Heart right ventricle (tissue), 16 donors: Measurements from ENCODE around the gene FRMD8. TPM values are rescaled to one million over a fixed set of nuclear protein-coding genes. Genes with fewer than 3 reads are reported as not detected.
"Not testable (repeated sequence)": the region's sequence is repeated elsewhere in the genome, so short reads cannot be mapped to it uniquely, and the experiment has no call there.

ENCODE experiments used
- ATAC-seq, 8 donors: fragments of 200-7000 bp; cut with Tn5 transposase; one replicate each; pipeline ENCODE4 v1.9.1; 2020; ENCODE audit warnings: mild to moderate bottlenecking in 8 of 8, moderate library complexity in 8 of 8, moderate number of reproducible peaks in 1 of 8
- DNase-seq, 2 donors: peaks; one replicate each; pipeline ENCODE4 v3.0.0-alpha.2; 2020
- H3K27ac ChIP-seq, 10 donors: fragments of 200-600 bp; sonication (generic) in 2 of 10; one replicate each; pipeline versions ENCODE4 v1.5.0 to v1.8.0; 2020 to 2022; ENCODE audit warnings: mild to moderate bottlenecking in 3 of 10
- H3K27me3 ChIP-seq, 7 donors: fragments of 200-600 bp; one replicate each; pipeline ENCODE4 v1.8.0; 2021 to 2022; ENCODE audit warnings: mild to moderate bottlenecking in 2 of 7
- H3K36me3 ChIP-seq, 9 donors: fragments of 200-600 bp; sonication (generic) in 1 of 9; one replicate each; pipeline versions ENCODE4 v1.5.0 to v1.8.0; 2020 to 2022; ENCODE audit warnings: mild to moderate bottlenecking in 2 of 9
- H3K4me1 ChIP-seq, 9 donors: fragments of 200-600 bp; sonication (generic) in 1 of 9; one replicate each; pipeline versions ENCODE4 v1.5.0 to v1.8.0; 2020 to 2022; ENCODE audit warnings: mild to moderate bottlenecking in 4 of 9
- H3K4me3 ChIP-seq, 10 donors: fragments of 200-600 bp; sonication (generic) in 2 of 10; one replicate each; pipeline versions ENCODE4 v1.5.0 to v1.8.0; 2020 to 2022; ENCODE audit warnings: mild to moderate bottlenecking in 7 of 10, moderate library complexity in 2 of 10
- H3K9me3 ChIP-seq, 11 donors: fragments of 200-600 bp in 10 of 11; sonication (generic) in 2 of 11; one replicate each; pipeline versions ENCODE4 v1.5.0 to v1.8.0; 2013 to 2022; ENCODE audit warnings: mild to moderate bottlenecking in 2 of 11, control low read depth in 1 of 11, moderate library complexity in 1 of 11
- WGBS, 2 donors: extraction: QIAGEN DNeasy Blood & Tissue Kit; methylation state at CpG; one replicate each; pipeline ENCODE4 v1.1.7; 2013; ENCODE audit warnings: inconsistent platforms in 1 of 2; 5-methylcytosine and 5-hydroxymethylcytosine counted together
- intact Hi-C, 10 donors: fragments of 100-400 bp; cut with DNase I; formaldehyde crosslinking; loops; one replicate each; pipeline versions ENCODE4 v1.11.1 to v1.14.2; 2022
- polyA plus RNA-seq, 2 donors: library from polyadenylated mRNA; stranded (reverse); fragments of 200-250 nt; gene quantifications; one replicate each; pipeline ENCODE4 v1.2.3, GENCODE V29; 2013
- total RNA-seq, 10 donors: library from RNA; stranded (reverse); fragmentation: NEBNext Ultra II Directional in 3 of 10; extraction: Animal tissue kit (Norgen Biotek cat#: 25700) in 3 of 10; gene quantifications; one replicate each; pipeline versions ENCODE4 v1.2.1 to v1.2.4, GENCODE V29; 2021 to 2023
- TF ChIP-seq, protein P1 (sequence below), 9 donors: fragments of 200-600 bp; sonication (generic) in 2 of 9; IDR thresholded peaks; one replicate each; pipeline versions ENCODE4 v1.5.0 to v1.8.0; 2021 to 2022; ENCODE audit warnings: antibody characterized with exemption in 9 of 9, mild to moderate bottlenecking in 5 of 9, moderate library complexity in 1 of 9
- donor health status: Arrhythmogenic right ventricular cardiomyopathy.
- donor health status: ischemic (EF 13 %, LVEDD 7.1; RV severe dilation, severe dysfunction).
- donor health status: healthy with polysubstance abuse.
- donor health status: DM: no; HTN: yes; CAD: no.
- donor health status: DM: no; HTN: no; CAD: no.
- donor health status: ischemic (EF 25% LVEDD 6.9; RV normal size, moderate dysfunction).
- donor health status: ischemic (EF 25% LVEDD 5.7; RV mildly dilated, moderate dysfunction).
- donor health status: healthy.
- donor health status: DM: yes; HTN: yes; CAD: no.
- donor health status: Ischemic cardiomyopathy.
- donor health status: ischemic (EF 35%, LVEDD 5.7; RV mildly dilated, moderate dysfunction).
- donor health status: nonischemic (EF 11% LVEDD 7.7; RV severe dilation, severe dysfunction).
- donor health status: DM: yes; HTN: yes; CAD: no.
- donor health status: PGD.
- donor health status: ischemic (EF 29% LVEDD 5.4; RV normal size, mild dysfunction).
- donor health status: nonischemic (EF 23%, LVEDD 6.1; RV moderate dilation, normal function).

The FRMD8 gene
- total and polyA plus RNA-seq, 12 donors, result 6.0 to 16.9 (median 12.1) TPM

DNA sequence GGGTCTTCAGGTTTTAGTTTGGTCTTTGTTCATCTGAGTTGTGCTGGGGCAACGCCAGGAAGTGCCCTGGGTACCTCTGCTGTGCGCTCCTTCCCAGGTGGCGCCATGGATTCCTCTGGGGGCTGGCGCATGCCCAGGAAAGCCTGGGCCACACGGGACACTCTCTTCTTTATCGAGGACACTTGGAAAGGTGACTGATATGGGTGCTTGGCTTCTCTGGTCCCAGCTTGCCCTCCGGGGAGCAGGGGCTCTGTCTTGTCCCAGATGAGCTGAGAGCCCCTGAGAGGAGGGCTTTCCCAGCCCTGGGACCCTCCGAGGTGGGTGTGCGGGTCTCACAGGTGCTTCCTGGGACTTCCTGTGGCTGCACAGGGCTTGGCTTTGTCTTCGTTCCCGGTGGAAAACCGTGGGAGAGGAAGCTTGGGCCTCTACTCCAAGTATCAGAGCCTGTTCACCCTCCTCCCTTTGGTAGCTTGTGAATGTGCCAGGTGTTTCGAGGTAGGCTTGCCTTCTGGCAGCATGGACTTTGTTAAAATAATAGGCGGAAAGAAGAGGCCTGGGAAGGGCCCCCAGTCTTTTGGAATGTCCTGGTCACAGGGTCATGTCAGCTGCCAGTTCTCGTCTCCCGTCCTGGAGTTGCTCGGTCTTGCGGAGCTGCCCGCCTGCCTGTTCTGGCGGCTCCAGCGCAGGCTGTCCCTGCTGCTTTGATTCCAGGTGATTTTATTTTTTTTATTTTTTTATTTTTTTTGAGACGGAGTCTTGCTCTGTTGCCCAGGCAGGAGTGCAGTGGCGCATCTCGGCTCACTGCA lies 26.0 kb downstream of the FRMD8 start:
- TF ChIP-seq, protein P1, sequence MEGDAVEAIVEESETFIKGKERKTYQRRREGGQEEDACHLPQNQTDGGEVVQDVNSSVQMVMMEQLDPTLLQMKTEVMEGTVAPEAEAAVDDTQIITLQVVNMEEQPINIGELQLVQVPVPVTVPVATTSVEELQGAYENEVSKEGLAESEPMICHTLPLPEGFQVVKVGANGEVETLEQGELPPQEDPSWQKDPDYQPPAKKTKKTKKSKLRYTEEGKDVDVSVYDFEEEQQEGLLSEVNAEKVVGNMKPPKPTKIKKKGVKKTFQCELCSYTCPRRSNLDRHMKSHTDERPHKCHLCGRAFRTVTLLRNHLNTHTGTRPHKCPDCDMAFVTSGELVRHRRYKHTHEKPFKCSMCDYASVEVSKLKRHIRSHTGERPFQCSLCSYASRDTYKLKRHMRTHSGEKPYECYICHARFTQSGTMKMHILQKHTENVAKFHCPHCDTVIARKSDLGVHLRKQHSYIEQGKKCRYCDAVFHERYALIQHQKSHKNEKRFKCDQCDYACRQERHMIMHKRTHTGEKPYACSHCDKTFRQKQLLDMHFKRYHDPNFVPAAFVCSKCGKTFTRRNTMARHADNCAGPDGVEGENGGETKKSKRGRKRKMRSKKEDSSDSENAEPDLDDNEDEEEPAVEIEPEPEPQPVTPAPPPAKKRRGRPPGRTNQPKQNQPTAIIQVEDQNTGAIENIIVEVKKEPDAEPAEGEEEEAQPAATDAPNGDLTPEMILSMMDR (IDR thresholded peaks at IDR 0.05), result no peak
- Histone ChIP-seq H3K4me3 (no peak overlapping the region), H3K4me1 (peaks cover 15 to 46% (median 37%) of the 10 kb centered on the region in 9 donors), H3K27me3 (no peaks in the 10 kb centered on the region), H3K9me3 (no peaks in the 10 kb centered on the region), H3K27ac (peak overlapping the region in 9 of 10 donors; percentile 43 to 77 (median 64)), H3K36me3 (peaks cover 0 to 67% (median 23%) of the 10 kb centered on the region in 9 donors)
- DNase-seq, result peak in 1 of 2 donors; percentile 24
- intact Hi-C loops, result loop anchor here in 2 of 10 donors (5.0 to 10.0 kb wide), 3 partner anchors 35 to 62 kb away; no protein-coding TSS in a partner anchor
- 55% methylated on average over 24 of the region's 24 CpGs for WGBS, 2 donors
- ATAC-seq, result no peak

DNA sequence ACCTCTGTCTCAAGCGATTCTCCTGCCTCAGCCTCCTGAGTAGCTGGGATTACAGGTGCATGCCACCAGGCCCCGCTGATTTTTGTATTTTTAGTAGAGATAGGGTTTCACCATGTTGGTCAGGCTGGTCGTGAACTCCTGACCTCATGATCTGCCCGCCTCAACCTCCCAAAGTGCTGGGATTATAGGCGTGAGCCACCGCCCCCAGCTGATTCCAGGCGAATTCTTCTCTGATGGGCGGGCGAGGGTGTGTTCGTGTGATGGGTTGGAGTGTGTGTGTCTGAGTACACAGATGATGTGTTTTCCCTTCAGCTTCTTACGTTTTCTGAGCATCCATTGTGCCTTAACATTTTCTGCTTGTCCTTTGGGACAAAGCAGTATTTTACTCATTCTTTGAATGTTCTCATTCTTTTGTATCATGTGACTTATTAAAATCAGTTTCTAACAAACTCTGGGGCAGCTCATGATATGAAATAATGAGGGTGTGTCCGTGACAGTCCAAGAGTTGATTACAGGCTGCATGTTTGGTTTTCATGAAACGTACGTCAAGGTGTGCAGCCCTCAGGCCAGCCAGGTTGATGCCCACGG lies 26.7 kb downstream of the FRMD8 start:
- WGBS, 2 donors, result 88% methylated on average over 15 of the region's 15 CpGs
- DNase-seq, result not testable (repeated sequence)
- intact Hi-C loops, result loop anchor here in 2 of 10 donors (5.0 to 10.0 kb wide), 3 partner anchors 36 to 62 kb away; no protein-coding TSS in a partner anchor

DNA sequence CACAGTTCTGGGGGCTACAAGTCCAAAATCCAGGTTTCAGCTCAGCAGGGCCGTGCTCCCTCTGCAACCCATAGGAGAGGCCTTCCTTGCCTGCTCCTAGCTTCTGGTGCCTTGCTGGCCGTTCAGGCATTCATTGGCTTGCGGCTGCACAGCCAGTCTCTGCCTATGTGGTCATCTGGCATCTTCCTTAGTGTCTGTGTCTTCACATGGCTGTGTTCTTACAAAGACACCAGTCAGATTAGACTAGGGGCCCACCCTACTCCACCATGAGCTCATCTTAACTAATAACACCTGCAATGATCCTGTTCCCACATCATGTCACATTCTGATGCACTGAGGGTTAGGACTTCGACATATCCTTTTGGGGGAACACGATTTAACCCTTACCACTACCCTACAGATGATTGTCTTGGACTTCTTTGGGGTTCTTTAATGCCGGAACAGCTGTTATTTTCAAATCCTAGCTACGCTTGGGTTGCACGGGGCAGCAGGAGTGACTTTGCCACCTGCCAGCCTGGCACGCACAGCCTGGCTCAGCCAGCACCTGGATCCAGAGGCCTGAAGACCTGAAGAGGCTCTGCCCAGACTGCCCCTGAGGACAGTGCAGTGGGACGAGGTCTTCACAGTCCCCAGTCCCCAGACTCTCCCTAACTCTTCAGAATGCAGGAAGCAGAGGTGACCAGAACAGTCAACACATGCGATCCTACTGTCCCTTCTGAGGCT lies 28.5 kb downstream of the FRMD8 start:
- Histone ChIP-seq H3K36me3 (peaks cover 0 to 42% (median 7%) of the 10 kb centered on the region in 9 donors), H3K4me1 (peaks cover 26 to 66% (median 57%) of the 10 kb centered on the region in 9 donors), H3K9me3 (no peaks in the 10 kb centered on the region), H3K4me3 (no peak overlapping the region), H3K27me3 (no peaks in the 10 kb centered on the region), H3K27ac (no peak overlapping the region)
- ATAC-seq (no peak), DNase-seq (no peak)
- WGBS, 2 donors, result 84 to 87% methylated on average over 11 of the region's 11 CpGs
- intact Hi-C loops, result loop anchor here in 9 of 10 donors (1.0 to 10.0 kb wide), 9 partner anchors 33 to 100 kb away; partner anchors contain the start of gene SLC25A45 (in 3 of the 9)
- TF ChIP-seq, protein P1 (IDR thresholded peaks at IDR 0.05), result no peak

More for the DNA sequence above, 26.7 kb downstream of the FRMD8 start:
- ATAC-seq, H3K4me3 ChIP-seq, H3K9me3 ChIP-seq, H3K27me3 ChIP-seq: not testable (repeated sequence)
- peak overlapping the region in 9 of 10 donors; percentile 43 to 77 (median 60) for H3K27ac ChIP-seq
- peaks cover 0 to 60% (median 22%) of the 10 kb centered on the region in 9 donors for H3K36me3 ChIP-seq
- H3K4me1 ChIP-seq, result peaks cover 20 to 51% (median 44%) of the 10 kb centered on the region in 9 donors

DNA sequence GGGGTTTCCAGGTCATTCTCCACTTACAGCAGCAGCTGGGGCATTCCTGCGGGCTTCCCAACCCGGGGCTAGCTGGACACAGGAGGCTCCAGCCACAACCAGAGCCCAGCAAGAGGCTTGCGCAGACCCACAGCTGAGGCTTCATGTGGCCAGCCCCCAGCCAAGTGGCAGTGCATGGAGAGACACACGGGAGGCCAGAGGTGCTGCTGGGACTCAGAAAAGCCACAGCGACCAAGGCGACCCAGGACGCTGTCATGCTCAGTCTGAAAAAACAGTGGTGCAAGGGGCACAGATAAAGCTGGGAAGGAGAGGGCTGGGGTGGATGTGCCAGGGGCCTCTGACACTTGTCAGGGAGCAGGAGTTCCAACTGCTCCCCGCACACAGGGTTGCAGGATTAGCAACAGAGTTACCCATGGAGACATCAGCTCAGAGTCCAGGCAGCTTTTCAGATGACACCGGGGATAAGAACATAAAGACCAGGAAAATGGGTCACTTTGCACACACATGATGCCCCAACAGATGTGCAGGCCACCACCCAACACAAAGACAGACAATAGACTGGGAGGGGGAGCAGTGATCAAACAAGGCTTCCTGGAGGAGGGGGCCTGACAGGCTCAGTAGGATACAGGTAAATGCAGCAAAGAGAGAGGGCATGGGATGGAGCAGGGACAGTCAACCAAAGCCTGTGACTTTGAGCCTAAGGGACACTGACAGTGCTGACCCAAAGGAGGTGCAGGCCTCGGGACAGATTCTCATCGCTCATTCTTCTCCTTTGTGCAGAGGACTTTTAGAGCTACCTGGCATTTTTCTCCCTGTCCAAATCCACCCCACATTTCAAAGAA lies 29.3 kb downstream of the FRMD8 start:
- no peaks in the 10 kb centered on the region for H3K27me3 ChIP-seq
- peaks cover 33 to 74% (median 65%) of the 10 kb centered on the region in 9 donors for H3K4me1 ChIP-seq
- peaks cover 0 to 34% (median 5%) of the 10 kb centered on the region in 9 donors for H3K36me3 ChIP-seq
- ATAC-seq (no peak), DNase-seq (no peak)
- H3K27ac ChIP-seq, result peak overlapping the region in 8 of 10 donors; percentile 99 to 100 (median 100)
- intact Hi-C loops, result loop anchor here (1.0 to 10.0 kb wide), 14 partner anchors 17 to 99 kb away; partner anchors contain the start of gene SLC25A45 (in 6 of the 10)
- H3K9me3 ChIP-seq, result no peaks in the 10 kb centered on the region
- WGBS, 2 donors, result 62 to 65% methylated on average over 11 of the region's 11 CpGs
- TF ChIP-seq, protein P1 (IDR thresholded peaks at IDR 0.05), result no peak
- peak overlapping the region in 9 of 10 donors; percentile 30 to 95 (median 81) for H3K4me3 ChIP-seq
